ENCODE measurements around the gene SEC24C.
"Not testable (repeated sequence)": the region's sequence is repeated elsewhere in the genome, so short reads cannot be mapped to it uniquely, and the experiment has no call there.

Gene SEC24C

GRCh38 chr10:73773152-73773879, 29.1 kb downstream of the SEC24C start:
- no peak for DNase-seq

GRCh38 chr10:73774637-73775036, 30.5 kb downstream of the SEC24C start:
- no peak for DNase-seq

DNA sequence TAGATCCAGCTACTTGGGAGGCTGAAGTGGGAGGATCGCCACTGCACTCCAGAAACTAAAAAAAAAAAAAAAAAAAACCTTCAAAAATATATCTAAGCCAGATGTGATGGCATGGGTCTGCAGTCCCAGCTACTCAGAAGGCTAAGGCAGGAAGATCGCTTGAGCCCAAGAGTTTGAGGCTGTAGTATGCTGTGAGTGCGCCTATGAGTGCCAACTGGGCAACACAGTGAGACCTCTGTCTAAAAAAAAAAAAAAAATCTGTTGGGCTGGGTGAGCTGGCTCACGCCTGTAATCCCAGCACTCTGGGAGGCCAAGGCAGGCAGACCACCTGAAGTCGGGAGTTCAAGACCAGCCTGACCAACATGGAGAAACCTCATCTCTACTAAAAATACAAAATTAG, 34.8 kb downstream of the SEC24C start:
- no peak for DNase-seq

- no peak for DNase-seq
These were observed 35.5 kb downstream of the SEC24C start for GRCh38 chr10:73779539-73780197.

- no peak for DNase-seq
These were observed 36.1 kb downstream of the SEC24C start for GRCh38 chr10:73780301-73780700.

- DNase-seq, result no peak
These were observed 36.8 kb downstream of the SEC24C start for GRCh38 chr10:73780966-73781365.

DNA sequence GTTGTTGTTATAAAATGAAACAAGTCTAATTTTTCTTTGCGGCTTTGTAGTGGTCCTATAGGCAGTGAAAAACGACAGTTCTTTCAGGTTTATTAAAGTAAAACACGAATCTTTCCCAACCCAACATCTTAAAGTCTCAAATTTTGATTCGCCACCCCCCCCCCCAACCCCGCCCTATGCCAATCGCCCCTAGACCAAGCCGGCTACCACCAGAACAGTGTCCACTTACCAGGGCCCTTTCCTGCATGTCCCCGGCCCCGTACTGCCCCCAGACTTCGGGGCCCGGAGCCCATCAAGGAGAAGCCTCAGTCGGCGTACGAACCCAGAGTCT, 37.3 kb downstream of the SEC24C start:
- DNase-seq, result no peak

GRCh38 chr10:73781879-73782748, 37.9 kb downstream of the SEC24C start, which contains the start of gene CHCHD1:
TSS of gene CHCHD1 (plus strand) at chr10:73782048. CDS start at chr10:73782076, 28 bp downstream.
- peak; percentile 92 for DNase-seq

- no peak for DNase-seq
These were observed 38.5 kb downstream of the SEC24C start for GRCh38 chr10:73782749-73783085.

DNA sequence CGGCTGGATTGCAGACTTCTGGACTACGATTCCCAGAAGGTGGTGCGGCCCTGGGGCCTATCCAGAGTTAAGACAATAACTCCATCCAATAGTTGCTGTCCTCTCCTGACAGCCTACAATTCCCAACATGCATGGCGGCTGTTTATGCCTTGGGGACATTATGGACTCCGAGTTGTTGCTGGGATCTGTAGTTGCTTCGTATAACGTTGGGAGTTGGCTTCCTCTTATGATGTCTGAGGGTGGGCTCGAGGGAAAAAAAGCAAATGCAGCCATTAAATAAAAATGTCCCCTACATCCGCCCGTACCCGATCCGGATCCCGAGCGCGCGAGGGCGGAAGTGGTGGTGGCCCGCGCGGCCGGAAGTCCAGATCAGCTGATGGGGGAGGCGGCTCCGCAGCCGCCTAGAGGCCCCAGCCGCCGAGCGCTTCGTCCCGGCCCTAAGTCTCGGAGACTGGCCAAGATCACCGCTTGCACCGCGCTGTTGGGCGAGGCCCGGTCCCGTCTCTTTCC, 41.1 kb downstream of the SEC24C start, which contains the start of gene ZSWIM8:
ZSWIM8 (plus strand) TSS at position 396 of the 510 bp plus-strand sequence. CDS start 273 bp downstream, outside the sequence.
- peak; percentile 84 for DNase-seq

DNA sequence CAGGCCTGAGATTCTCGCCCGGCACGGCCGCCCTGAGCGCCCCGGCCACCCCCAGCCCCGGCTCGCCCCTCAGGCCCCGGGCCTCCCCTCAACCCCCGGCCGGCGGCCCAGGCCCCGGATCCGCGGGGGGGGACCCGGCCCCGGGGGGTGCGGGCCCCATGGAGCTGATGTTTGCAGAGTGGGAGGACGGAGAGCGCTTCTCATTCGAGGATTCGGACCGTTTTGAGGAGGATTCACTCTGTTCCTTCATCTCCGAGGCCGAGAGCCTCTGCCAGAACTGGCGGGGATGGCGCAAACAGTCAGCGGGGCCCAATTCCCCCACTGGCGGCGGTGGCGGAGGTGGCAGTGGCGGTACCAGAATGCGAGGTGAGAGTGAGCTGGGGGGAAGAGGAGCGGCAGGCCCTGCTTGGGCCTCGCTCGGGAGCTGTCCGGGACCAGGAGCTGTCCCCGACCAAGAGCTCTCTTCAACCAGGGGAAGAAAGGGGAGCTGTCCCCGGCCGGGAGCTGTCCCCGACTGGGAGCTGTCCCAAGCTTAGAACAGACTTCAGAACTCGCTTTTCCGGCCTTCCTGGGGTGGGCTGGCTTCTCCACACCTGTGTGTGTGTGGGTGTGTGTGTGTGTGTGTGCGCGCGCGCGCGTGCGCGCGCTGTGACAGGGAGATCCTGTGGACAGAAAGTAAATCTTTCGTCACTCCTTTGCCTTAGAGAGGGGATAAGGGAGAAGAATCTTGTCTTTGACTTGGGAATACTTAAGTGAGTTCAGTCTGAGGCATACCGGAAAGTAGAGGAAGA, 41.7 kb downstream of the SEC24C start:
- DNase-seq, result peak; percentile 32

DNA sequence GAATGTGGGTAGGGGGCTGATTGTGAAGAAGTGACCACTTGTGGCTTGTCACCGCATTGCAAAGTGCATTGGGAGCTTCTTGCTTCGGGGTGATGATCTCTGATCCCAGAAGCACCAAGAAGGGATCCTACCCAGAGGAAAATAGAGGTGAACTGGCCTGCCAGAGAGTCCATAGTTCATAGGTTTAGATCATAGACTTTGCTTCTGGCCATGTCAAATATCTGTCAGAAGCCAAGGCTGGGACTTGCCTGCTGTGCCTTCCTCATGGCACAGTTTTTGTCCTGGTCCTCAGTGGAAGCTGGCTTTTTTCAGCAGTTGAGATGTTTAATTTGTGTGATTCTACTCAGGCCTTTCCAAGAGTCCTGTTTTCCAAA, 42.3 kb downstream of the SEC24C start:
- DNase-seq, result no peak

DNA sequence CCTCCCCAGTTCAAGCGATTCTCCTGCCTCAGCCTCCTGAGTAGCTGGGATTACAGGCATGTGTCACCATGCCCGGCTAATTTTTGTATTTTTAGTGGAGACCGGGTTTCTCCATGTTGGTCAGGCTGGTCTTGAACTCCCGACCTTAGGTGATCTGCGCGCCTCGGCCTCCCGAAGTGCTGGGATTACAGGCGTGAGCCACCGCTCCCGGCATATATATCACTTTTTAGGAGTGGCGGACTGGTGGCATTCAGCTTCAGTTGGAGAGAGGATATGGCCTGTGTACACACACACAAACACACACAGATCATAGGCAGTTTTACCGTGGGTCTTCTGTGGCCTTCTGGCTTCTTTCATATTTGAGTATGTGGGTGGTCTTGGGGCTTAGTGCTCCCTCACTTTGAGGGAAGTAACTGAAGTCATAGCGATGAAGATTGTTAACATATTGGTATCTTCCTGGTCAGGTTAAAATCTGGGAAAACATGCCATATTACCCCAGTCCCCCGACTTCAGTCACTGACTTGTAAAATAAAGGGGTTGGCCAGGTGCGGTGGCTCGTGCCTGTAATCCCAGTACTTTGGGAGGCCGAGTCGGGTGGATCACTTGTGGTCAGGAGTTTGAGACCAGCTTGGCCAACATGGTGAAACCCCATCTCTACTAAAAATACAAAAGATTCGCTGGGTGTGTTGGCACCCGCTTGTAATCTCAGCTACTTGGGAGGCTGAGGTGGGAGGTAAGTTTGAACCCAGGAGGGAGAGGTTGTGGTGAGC, 43.0 kb downstream of the SEC24C start:
- DNase-seq, result not testable (repeated sequence)

DNA sequence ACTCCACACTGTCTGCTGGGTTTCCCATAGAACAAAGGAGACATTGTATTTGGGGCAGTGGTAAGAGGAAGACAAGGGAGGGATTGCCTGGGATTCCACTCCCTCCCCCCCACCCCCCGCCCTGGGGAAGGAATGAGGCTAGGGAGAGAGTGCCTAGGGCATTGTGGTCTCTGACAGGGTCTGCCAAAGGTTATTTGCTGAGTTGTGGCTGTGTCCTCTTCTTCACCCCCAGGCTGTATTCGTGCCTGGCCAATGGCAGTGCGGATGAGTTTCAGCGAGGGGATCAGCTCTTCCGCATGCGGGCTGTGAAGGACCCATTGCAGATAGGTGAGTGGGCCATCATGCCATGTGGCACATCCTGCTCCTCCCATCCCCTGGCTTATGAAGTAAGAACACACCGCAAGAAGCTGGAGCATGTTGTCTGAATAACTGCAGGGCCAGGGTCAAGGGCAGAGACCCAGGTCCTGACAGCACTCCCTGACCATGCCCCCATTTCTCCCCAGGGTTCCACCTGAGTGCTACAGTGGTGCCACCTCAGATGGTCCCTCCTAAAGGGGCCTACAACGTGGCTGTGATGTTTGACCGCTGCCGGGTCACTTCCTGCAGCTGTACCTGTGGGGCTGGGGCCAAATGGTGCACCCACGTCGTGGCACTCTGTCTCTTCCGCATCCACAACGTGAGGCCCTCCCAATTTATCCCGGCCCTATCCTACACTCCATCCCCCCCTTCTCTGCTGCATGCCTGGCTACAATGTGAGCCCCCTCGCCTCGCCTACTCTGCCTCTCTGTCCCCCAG, 44.9 kb downstream of the SEC24C start:
- DNase-seq, result no peak

GRCh38 chr10:73789659-73790055, 45.5 kb downstream of the SEC24C start:
- no peak for DNase-seq

GRCh38 chr10:73790886-73791625, 46.9 kb downstream of the SEC24C start:
- DNase-seq, result no peak

- DNase-seq, result no peak
These were observed 47.8 kb downstream of the SEC24C start for GRCh38 chr10:73791871-73792400.

GRCh38 chr10:73793456-73793855, 49.3 kb downstream of the SEC24C start:
- DNase-seq, result no peak

DNA sequence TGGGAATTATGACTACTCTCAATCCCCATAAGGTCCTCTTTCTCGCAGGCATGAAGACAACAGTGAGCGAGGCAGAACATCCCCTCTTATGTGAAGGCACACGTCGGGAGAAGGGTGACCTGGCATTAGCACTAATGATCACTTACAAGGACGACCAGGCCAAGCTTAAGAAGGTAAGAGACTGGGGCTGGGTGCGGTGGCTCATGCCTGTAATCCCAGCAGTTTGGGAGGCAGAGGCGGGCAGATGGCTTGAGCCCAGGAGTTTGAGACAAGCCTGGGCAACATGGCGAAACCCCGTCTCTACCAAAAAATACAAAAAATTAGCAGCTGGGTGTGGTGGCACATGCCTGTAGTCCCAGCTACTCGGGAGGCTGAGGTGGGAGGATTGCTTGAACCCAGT, 51.3 kb downstream of the SEC24C start:
- DNase-seq, result not testable (repeated sequence)

- DNase-seq, result not testable (repeated sequence)
These were observed 51.9 kb downstream of the SEC24C start for GRCh38 chr10:73796035-73796434.
